ENCODE results near the gene KMT2E.

The KMT2E gene

GRCh38 chr7:105084581-105084980 is 70.6 kb downstream of the KMT2E start:
- no peak for DNase-seq (ENCODE audit: low read depth)

GRCh38 chr7:105086850-105087249 is 72.8 kb downstream of the KMT2E start:
- DNase-seq (ENCODE audit: low read depth): no peak

GRCh38 chr7:105087981-105088380 is 74.0 kb downstream of the KMT2E start:
- DNase-seq (ENCODE audit: low read depth): no peak

GRCh38 chr7:105088456-105088855 is 74.5 kb downstream of the KMT2E start:
- no peak for DNase-seq (ENCODE audit: low read depth)

GRCh38 chr7:105094966-105095365 is 81.0 kb downstream of the KMT2E start:
- no peak for DNase-seq (ENCODE audit: low read depth)

GRCh38 chr7:105096306-105096705 is 82.3 kb downstream of the KMT2E start:
- DNase-seq (ENCODE audit: low read depth): no peak

- DNase-seq (ENCODE audit: low read depth): no peak
Observed at GRCh38 chr7:105097619-105098018, 83.6 kb downstream of the KMT2E start.

- DNase-seq (ENCODE audit: low read depth): no peak
Observed at GRCh38 chr7:105098863-105099515, 85.0 kb downstream of the KMT2E start.

- DNase-seq (ENCODE audit: low read depth): no peak
Observed at GRCh38 chr7:105101864-105102263, 87.9 kb downstream of the KMT2E start.

- DNase-seq (ENCODE audit: low read depth): no peak
Observed at GRCh38 chr7:105102557-105103352, 88.8 kb downstream of the KMT2E start.

GRCh38 chr7:105105579-105105978 is 91.6 kb downstream of the KMT2E start:
- no peak for DNase-seq (ENCODE audit: low read depth)

GRCh38 chr7:105106473-105106872 is 92.5 kb downstream of the KMT2E start:
- DNase-seq (ENCODE audit: low read depth): no peak

- DNase-seq (ENCODE audit: low read depth): no peak
Observed at GRCh38 chr7:105107458-105107857, 93.5 kb downstream of the KMT2E start.

GRCh38 chr7:105112440-105113418 is 98.7 kb downstream of the KMT2E start:
- DNase-seq (ENCODE audit: low read depth): no peak

- DNase-seq (ENCODE audit: low read depth): no peak
Observed at GRCh38 chr7:105118612-105119600, 104.9 kb downstream of the KMT2E start.

- no peak for DNase-seq (ENCODE audit: low read depth)
Observed at GRCh38 chr7:105122619-105123018, 108.6 kb downstream of the KMT2E start.

- DNase-seq (ENCODE audit: low read depth): no peak
Observed at GRCh38 chr7:105125745-105126144, 111.7 kb downstream of the KMT2E start.

- no peak for DNase-seq (ENCODE audit: low read depth)
Observed at GRCh38 chr7:105126436-105126975, 112.5 kb downstream of the KMT2E start.

- DNase-seq (ENCODE audit: low read depth): no peak
Observed at GRCh38 chr7:105127179-105127578, 113.2 kb downstream of the KMT2E start.

GRCh38 chr7:105130048-105130447 is 116.0 kb downstream of the KMT2E start:
- DNase-seq (ENCODE audit: low read depth): no peak

- DNase-seq (ENCODE audit: low read depth): no peak
Observed at GRCh38 chr7:105130580-105130979, 116.6 kb downstream of the KMT2E start.

Data from stimulated activated CD8-positive, alpha-beta memory T cell treated with anti-CD3 and anti-CD28 coated beads, Interleukin-15, amount 100 ng/mL, for 24 hours (primary cell).